ENCODE data around the gene RNF169. TPM values are rescaled to one million over a fixed set of nuclear protein-coding genes. Genes with fewer than 3 reads are reported as not detected.

RNF169 gene
- total and polyA plus RNA-seq, 2 of the 8 experiments (the other 6 are each of a cell fraction or from before 2014, with no cell fraction given), result 3.6 to 12.5 TPM

GRCh38 chr11:74742070-74742469 lies 6.6 kb upstream of the RNF169 start:
- Histone ChIP-seq H3K27ac (ENCODE audit: low read depth, low read length) (no peak overlapping the region), H3K27me3 (replicated peaks in 1 of 4; ENCODE audit: control insufficient read depth in 3 of 4, extremely low read depth in 1 of 4, insufficient read depth in 3 of 4, low read length in 3 of 4) (no peaks in the 10 kb centered on the region), H3K4me2 (ENCODE audit: insufficient read depth in 1 of 2, low read depth in 2 of 2, low read length in 2 of 2) (no peak overlapping the region), H3K18ac (ENCODE audit: extremely low read depth, low read length) (no peak overlapping the region), H3K9me3 (ENCODE audit: insufficient read depth in 2 of 2, low read depth in 1 of 2, low read length in 1 of 2) (peaks cover 6% of the 10 kb centered on the region in 2 experiments), H4K91ac (replicated peaks; ENCODE audit: insufficient read length, low read length) (no peak overlapping the region), H3K9ac (replicated peaks in 1 of 4; ENCODE audit: extremely low read depth in 1 of 4, low read depth in 3 of 4, low read length in 3 of 4) (no peak overlapping the region), H3K14ac (ENCODE audit: insufficient read length) (no peak overlapping the region), H4K20me1 (replicated peaks in 1 of 2; ENCODE audit: control insufficient read depth in 1 of 2, insufficient read depth in 2 of 2, low read length in 2 of 2) (no peaks in the 10 kb centered on the region), H3K79me1 (ENCODE audit: low read depth, low read length) (no peaks in the 10 kb centered on the region), H2BK15ac (ENCODE audit: low read length) (no peak overlapping the region), H4K8ac (ENCODE audit: extremely low read depth, insufficient read depth, low read length) (no peak overlapping the region), H2AFZ (ENCODE audit: low read length) (no peak overlapping the region), H3K23me2 (ENCODE audit: low read depth, low read length) (no peaks in the 10 kb centered on the region; the same call in 1 of the 2 replicates), H2BK20ac (ENCODE audit: low read length) (no peak overlapping the region), H3K56ac (replicated peaks; ENCODE audit: insufficient read length, low read depth, low read length) (no peak overlapping the region), H2BK120ac (replicated peaks; ENCODE audit: low read depth, low read length) (no peak overlapping the region), H3K79me2 (ENCODE audit: control insufficient read depth in 1 of 2, insufficient read depth in 2 of 2, low read length in 2 of 2) (no peaks in the 10 kb centered on the region), H2BK12ac (ENCODE audit: low read depth, low read length) (no peak overlapping the region), H4K5ac (ENCODE audit: insufficient read length, low read depth, low read length) (no peak overlapping the region), H3K36me3 (ENCODE audit: control insufficient read depth in 2 of 4, insufficient read depth in 4 of 4, low read length in 3 of 4) (no peaks in the 10 kb centered on the region), H3K4me3 (ENCODE audit: extremely low read depth in 1 of 4, insufficient read depth in 2 of 4, low read depth in 3 of 4, low read length in 4 of 4) (no peak overlapping the region), H3K4me1 (replicated peaks in 1 of 4; ENCODE audit: control insufficient read depth in 3 of 4, insufficient read depth in 4 of 4, low read length in 3 of 4) (no peaks in the 10 kb centered on the region), H3K4ac (replicated peaks; ENCODE audit: insufficient read length, low read depth, low read length) (no peak overlapping the region), H2BK5ac (ENCODE audit: low read depth, low read length) (no peak overlapping the region), H2AK5ac (ENCODE audit: low read depth, low read length) (no peak overlapping the region), H3K23ac (ENCODE audit: insufficient read length) (no peak overlapping the region)
- FAIRE-seq, result no peak
- POLR2A ChIA-PET (ENCODE audit: partially characterized antibody), result no interaction called here
- CTCF ChIA-PET (ENCODE audit: partially characterized antibody), result interaction anchor here (1.8 to 7.3 kb wide), 2 partner anchors 10 to 16 kb away, joined by 6 to 72 read pairs; no protein-coding TSS in a partner anchor
- TF ChIP-seq SP2 (IDR thresholded peaks at IDR 0.05; ENCODE audit: low read length) (no peak), SP1 (IDR thresholded peaks at IDR 0.05; ENCODE audit: low read depth, low read length) (no peak)
- DNase-seq (ENCODE audit: low read depth in 1 of 2, low spot score in 2 of 2), result no peak
- WGBS, 2 experiments (ENCODE audit: extremely low coverage in 1 of 2, insufficient coverage in 1 of 2, insufficient read length in 1 of 2, insufficient replicate concordance in 2 of 2, low coverage in 1 of 2, low lambda C conversion rate in 2 of 2, missing lambda C conversion rate in 1 of 2), result 95% methylated on average over 4 of the region's 4 CpGs; no CpG with 5 or more reads in 1 of the 2 experiments

Measured in H1 (cell line).